GM20431 (cell line): ENCODE data around the gene NCOA5.
"Not testable (repeated sequence)": the region's sequence is repeated elsewhere in the genome, so short reads cannot be mapped to it uniquely, and the experiment has no call there.

Experiments
- in situ Hi-C: fragments of 300-500 bp; cut with MseI, MboI; formaldehyde crosslinking; loops from one replicate; pipeline ENCODE4 v1.15.0; 2020; ENCODE audit warnings: low sequenced_read_pairs; ENCODE audit not compliant: unreplicated experiment

NCOA5 gene

DNA sequence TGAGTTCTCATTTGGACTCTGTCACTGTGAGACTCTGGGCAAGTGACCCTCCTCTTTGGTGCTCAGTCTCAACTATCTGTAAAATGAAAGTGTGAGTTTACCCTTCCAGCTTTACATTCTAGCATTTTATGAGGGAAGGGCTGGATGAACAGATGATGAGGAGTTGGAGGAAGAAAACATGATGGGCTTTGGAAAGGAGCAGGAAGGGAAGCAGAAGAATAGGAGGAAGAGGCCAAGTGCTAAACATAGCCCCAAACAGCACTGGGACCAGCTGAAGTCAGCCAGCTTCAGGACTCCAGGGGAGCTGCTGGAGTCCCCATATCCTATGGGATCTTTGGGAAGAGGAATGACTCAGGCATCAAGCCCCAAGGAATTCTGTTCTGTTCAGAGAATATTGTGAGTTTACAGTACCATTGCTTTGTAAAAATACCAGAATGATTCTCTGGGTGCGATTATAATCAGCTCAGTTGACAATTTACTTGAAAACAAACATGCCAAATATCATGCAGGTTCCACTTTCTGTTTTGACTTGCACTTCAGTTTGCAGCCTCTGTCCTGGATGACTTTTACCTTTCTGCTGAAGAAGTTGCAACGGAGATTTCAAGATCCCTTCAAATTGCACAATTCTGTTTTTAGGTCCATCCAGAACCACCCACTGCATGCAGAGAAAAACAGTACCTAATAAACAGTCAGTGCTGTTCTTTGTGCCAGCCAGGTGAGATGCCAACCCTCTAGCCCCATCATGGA is 31.6 kb upstream of the NCOA5 start:
- in situ Hi-C loops: no loop called here

- in situ Hi-C loops: no loop called here
Observed at GRCh38 chr20:46120136-46120535, 30.4 kb upstream of the NCOA5 start.

DNA sequence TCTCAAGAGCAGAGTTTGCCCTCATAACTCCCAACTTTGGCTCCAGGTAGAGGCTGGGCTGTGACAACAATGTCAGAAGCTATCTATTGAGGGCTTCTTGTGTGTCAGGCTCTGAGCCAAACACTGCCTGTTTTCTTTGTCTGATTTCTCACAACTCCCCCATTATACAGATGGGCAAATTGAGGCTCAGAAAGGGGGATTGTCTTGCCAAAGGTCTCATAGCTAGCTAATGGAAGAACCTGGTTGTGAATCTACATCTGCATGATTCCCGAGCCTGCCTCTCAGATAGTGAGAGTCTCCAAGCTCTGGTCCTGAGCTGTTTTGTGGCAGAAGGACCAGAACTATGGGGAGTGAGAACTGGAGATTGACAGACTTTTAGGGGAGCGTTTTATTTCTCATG is 29.8 kb upstream of the NCOA5 start:
- in situ Hi-C loops: no loop called here

DNA sequence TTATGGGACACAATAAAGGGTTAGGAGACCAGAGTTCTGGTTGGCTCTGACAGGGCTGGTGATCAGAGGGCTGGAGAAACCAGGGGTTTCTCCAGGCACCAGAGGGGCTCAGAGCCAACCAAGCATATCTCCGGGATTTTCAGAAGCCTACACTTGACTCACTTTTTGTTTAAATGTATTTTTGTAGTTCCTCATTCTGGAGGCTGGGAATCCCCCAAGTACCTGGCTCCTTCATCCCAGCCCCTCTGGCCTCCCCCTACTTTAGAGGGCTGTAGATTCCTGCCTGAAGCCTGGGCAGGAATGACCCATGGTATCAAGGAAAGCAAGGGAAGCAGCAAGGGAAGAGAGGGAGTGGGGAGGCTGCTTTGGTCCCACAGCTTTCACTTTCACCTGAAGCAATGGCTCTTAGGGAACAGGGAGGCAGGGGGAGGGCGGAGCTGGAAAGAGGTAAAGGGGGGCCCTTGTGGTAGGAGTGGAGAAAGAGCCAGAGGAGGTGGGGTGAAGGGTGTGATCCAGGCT is 29.3 kb upstream of the NCOA5 start:
- in situ Hi-C loops: no loop called here

- in situ Hi-C loops: no loop called here
Observed at GRCh38 chr20:46118481-46119020, 28.8 kb upstream of the NCOA5 start.

DNA sequence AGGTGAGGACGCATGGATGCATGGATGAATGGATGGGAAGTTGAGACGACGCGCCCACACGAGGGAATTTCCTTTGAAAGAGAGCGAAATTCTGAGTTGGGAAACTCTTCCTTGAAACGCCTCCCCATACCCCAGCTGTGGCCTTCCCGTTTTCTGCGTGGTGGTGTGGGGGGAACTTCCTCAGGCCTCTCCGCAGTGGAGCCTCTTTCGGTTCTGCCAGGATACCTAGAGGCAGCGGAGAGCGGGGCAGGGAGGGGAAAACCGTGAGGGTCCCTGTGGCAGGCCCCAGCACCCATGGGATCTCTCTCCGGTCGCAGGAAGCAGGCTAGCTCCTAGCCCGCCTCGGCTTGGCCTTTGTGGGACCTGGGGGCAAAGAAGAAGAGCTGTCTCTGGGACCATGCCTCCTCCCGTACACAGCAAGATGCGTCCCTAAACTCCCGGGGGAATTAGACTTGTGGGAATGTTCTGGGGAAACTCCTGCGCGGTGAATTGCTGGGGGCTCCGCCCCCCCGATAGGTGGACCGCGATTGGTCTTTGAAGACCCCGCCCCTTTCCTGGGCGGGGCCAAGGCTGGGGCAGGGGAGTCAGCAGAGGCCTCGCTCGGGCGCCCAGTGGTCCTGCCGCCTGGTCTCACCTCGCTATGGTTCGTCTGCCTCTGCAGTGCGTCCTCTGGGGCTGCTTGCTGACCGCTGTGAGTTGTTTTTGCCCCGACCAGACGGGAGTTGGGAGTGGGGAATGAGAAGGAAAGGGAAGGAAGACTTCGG is 28.1 kb upstream of the NCOA5 start, which contains the start of gene CD40:
Gene CD40, plus strand, starts transcription at position 611 of the 764 bp plus-strand sequence. Its CDS starts 30 bp downstream, at position 641.
- in situ Hi-C loops: no loop called here

GRCh38 chr20:46114449-46114848 is 24.7 kb upstream of the NCOA5 start:
- in situ Hi-C loops: no loop called here

DNA sequence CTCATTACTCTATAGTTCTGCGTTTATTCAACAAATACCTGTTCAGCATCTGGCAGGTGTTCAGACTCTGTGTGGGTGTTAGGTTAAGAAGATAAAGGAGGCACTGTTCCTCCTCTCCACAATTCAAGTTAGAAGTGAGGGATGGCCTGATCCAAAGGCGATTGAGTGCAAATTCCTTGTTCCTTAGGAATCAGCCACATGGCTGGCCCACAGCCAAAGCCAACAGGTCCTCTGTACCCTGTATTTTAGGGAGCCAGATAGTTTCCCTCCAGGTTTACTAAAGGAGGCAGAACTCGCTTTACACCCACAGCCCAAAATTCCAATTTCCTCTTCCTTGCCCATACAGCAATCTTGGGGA is 23.3 kb upstream of the NCOA5 start:
- in situ Hi-C loops: no loop called here

DNA sequence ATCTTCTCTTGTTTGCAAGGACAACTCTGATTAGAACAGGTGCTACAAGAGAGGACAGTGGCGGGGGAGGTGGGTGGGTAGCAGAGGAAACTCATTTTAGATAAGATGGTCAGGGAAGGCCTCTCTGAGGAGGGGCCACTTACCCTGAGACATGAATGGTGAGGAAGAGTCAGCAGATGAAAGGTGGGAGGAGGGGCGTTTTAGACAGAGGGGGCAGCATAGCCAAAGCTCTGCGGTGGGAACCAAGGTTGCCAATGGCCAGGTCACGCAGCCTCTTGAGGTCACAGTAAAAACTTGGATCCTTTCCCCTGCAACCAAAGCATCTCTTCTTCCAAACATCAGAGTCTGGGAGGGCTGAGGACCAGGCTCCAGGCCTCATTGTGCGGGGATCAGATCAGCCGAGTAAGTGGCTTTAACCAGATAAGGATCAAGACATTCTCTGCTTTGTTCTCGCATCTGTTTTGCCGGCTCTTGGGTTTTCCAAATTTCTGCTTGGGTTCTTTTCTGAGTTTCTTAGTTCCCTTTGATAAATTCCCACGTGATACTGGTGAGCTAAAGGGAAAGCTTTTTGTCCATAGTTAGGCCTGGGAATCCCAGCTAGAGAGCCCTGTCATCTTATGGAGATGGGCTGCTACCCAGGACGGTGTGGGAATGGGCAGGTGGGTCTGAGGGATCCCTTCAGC is 22.8 kb upstream of the NCOA5 start:
- in situ Hi-C loops: no loop called here

DNA sequence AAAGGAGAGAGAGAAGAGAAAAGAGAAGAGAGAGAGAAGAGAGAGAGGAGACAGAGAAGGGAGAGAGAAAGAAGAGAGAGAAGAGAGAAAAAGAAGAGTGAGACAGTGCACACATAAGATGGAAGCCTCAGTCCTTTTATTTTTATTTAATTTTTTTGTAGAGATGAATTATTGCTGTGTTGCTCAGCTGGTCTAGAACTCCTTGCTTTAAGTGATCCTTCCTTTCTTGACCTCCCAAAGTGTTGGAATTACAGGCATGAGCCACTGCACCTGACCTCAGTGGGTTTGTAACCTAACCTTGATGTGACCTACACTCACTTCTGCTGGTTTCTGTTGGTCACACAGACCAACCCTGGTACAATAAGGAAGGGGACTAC is 22.1 kb upstream of the NCOA5 start:
- in situ Hi-C loops: no loop called here

- in situ Hi-C loops: no loop called here
Observed at GRCh38 chr20:46111028-46111835, 21.5 kb upstream of the NCOA5 start.

GRCh38 chr20:46108976-46109375 is 19.2 kb upstream of the NCOA5 start:
- in situ Hi-C loops: no loop called here

DNA sequence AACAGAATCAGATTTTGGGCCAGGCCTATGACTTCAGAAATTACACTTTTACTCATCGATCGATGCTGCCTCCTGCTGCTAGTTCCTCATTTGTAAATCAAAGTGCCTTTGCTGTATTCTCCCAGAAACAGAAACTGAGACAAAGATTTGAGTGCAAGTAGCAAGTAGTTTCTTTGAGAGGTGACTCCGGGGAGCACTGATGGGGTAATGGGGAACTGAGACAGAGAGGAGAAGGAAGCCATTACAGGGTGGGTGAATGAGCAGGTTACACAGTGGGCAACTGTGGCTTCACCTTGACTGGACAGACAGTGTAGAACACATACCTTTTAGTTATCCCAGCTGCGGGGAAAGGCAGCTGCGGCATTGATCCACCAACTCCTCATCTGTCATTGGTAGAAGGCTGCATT is 18.7 kb upstream of the NCOA5 start:
- in situ Hi-C loops: no loop called here

GRCh38 chr20:46107061-46107460 is 17.3 kb upstream of the NCOA5 start:
- in situ Hi-C loops: no loop called here

GRCh38 chr20:46104262-46104661 is 14.5 kb upstream of the NCOA5 start:
- in situ Hi-C loops: no loop called here

GRCh38 chr20:46102940-46103339 is 13.2 kb upstream of the NCOA5 start:
- in situ Hi-C loops: no loop called here

DNA sequence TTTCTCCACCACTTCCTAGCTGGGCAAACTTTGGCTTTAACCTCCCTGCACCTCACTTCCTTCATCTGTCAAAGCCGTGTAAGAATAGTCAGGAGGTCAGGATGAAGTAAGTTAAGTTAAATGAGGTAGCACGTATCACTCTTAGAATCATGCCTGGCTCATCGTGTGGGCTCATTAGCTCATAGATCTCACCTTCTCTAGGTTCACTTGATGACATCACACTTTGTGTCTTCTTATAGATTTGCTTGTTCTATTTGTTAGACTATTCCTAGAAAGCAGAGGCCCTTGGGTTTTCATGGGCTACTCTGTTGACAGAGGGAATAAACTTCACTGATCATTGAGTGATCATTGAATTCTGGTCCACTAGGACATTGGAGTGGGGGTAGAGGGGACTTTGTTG is 12.2 kb upstream of the NCOA5 start:
- in situ Hi-C loops: no loop called here

- in situ Hi-C loops: no loop called here
Observed at GRCh38 chr20:46100988-46101387, 11.2 kb upstream of the NCOA5 start.

- in situ Hi-C loops: not testable (repeated sequence)
Observed at GRCh38 chr20:46100444-46100843, 10.7 kb upstream of the NCOA5 start.
